Nephron (organoid): ENCODE measurements around the gene ATP9A.

Source experiments
- H3K27ac Mint-ChIP-seq, 3 experiments: 2 replicates each; pipeline ENCODE4 v1.8.0; 2020; ENCODE audit warnings: mixed read lengths in 3 of 3, mild to moderate bottlenecking in 2 of 3, moderate library complexity in 1 of 3
- H3K27me3 Mint-ChIP-seq: 2 replicates; pipeline ENCODE4 v1.8.0; 2021; ENCODE audit warnings: low read depth, mild to moderate bottlenecking, moderate library complexity, mixed read lengths
- H3K36me3 Mint-ChIP-seq: 2 replicates; pipeline ENCODE4 v1.8.0; 2020; ENCODE audit warnings: low read depth, mixed read lengths
- H3K4me1 Mint-ChIP-seq: 2 replicates; pipeline ENCODE4 v1.8.0; 2020; ENCODE audit warnings: mixed read lengths
- H3K4me3 Mint-ChIP-seq, 3 experiments: 2 replicates each; pipeline ENCODE4 v1.8.0; 2020; ENCODE audit warnings: mild to moderate bottlenecking in 3 of 3, mixed read lengths in 3 of 3, moderate library complexity in 2 of 3
- H3K9me3 Mint-ChIP-seq: 2 replicates; pipeline ENCODE4 v1.8.0; 2020; ENCODE audit warnings: mixed read lengths
- TF ChIP-seq, protein P1 (sequence below), 3 experiments: fragments of 200-600 bp; sonication (generic); IDR thresholded peaks; one replicate each; pipeline ENCODE4 v1.5.0; 2021; ENCODE audit warnings: antibody characterized with exemption in 3 of 3; ENCODE audit not compliant: unreplicated experiment in 3 of 3

The ATP9A gene

DNA sequence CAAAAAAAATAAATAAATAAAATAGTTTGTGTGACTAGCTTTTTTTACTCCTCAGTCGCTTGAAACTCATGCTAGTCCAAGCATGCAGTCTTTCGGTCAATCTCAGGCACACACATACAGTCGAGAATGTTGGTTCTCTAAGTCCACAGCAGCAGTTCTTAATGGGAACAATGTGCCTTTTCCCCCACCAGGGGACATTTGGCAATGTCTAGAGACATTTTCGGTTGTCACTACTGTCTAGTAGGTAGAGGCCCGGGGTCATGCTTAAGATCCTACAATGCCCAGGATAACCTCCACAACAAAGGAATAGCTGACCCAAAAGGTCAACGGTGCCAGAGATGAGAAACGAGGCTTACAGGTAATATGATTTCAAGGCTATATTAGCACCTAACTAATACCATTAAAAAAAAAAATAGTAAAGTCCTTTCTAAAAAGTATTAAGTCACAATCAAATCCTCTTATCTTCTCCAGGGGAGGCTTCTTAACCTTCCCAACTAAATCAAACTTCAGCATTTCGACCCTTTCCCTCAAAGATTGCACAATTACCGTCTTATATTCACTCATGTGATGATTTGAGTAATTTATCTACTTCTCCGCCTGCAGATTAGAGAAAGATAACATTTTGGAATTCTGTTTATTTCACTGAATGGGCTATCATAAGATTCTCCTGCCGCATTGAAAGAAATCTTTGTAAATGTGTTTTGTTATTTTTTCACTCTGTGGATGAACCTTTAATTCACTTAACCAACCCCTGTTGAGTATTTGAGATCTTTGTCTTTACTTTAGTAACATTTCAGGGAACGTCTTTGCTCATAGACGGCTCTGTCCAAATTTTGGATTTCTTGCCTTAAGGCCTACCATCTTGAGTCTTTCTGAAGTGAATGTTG lies 42.2 kb upstream of the ATP9A start:
- H3K4me1 Mint-ChIP-seq: no peaks in the 10 kb centered on the region
- H3K27ac Mint-ChIP-seq: no peak overlapping the region
- no peaks in the 10 kb centered on the region for H3K9me3 Mint-ChIP-seq
- H3K27me3 Mint-ChIP-seq: no peaks in the 10 kb centered on the region
- H3K4me3 Mint-ChIP-seq: no peak overlapping the region
- TF ChIP-seq, protein P1, sequence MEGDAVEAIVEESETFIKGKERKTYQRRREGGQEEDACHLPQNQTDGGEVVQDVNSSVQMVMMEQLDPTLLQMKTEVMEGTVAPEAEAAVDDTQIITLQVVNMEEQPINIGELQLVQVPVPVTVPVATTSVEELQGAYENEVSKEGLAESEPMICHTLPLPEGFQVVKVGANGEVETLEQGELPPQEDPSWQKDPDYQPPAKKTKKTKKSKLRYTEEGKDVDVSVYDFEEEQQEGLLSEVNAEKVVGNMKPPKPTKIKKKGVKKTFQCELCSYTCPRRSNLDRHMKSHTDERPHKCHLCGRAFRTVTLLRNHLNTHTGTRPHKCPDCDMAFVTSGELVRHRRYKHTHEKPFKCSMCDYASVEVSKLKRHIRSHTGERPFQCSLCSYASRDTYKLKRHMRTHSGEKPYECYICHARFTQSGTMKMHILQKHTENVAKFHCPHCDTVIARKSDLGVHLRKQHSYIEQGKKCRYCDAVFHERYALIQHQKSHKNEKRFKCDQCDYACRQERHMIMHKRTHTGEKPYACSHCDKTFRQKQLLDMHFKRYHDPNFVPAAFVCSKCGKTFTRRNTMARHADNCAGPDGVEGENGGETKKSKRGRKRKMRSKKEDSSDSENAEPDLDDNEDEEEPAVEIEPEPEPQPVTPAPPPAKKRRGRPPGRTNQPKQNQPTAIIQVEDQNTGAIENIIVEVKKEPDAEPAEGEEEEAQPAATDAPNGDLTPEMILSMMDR (IDR thresholded peaks at IDR 0.05; ENCODE audit: unreplicated experiment in 3 of 3): peak in 1 of 3 experiments; percentile 7
- H3K36me3 Mint-ChIP-seq: no peaks in the 10 kb centered on the region

DNA sequence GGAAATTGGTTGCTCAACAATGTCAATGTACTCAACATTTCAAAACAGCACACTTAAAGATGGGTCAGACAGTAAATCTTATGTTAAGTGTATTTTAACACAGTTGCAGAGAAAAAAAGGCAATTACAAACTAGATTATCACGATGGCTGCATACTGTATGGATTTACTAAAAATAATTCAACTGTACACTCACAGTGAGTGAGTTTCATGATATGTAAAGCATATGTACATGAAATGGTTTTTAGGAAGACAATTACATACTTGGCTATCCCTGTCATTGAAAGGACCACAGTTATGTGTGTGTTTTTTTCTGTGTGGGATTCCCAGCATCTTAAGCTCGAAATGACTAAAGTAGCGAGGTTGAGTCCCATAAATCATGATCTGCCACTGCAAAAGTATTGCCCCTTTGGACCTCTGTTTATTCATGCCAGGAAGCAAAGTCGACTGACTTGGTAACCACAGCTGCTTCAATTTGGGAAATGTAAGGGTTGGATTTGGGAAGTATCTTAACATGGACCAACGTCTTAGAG lies 39.6 kb upstream of the ATP9A start:
- H3K9me3 Mint-ChIP-seq: no peaks in the 10 kb centered on the region
- no peaks in the 10 kb centered on the region for H3K36me3 Mint-ChIP-seq
- no peaks in the 10 kb centered on the region for H3K4me1 Mint-ChIP-seq
- no peak overlapping the region for H3K27ac Mint-ChIP-seq
- peaks cover 11% of the 10 kb centered on the region for H3K27me3 Mint-ChIP-seq
- TF ChIP-seq, protein P1 (IDR thresholded peaks at IDR 0.05; ENCODE audit: unreplicated experiment in 3 of 3): no peak
- H3K4me3 Mint-ChIP-seq: no peak overlapping the region

DNA sequence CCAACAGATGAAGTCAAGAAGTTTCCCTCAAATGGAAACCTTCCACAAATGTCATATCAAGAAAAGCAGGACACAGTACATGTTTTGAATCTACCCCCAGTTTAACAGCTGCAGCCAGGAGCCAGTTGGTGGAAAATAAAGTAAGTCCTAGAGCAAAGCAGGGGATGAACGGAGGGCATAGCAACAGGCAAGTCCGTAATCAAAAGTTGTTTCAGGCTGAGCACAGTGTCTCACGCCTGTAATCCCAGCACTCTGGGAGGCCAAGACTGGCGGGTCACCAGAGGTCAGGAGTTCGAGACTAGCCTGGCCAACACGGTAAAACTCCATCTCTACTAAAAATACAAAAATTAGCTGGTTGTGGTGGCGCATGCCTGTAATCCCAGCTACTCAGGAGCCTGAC lies 36.6 kb upstream of the ATP9A start:
- no peaks in the 10 kb centered on the region for H3K9me3 Mint-ChIP-seq
- peak overlapping the region in 1 of 3 experiments; percentile 58 for H3K27ac Mint-ChIP-seq
- TF ChIP-seq, protein P1 (IDR thresholded peaks at IDR 0.05; ENCODE audit: unreplicated experiment in 3 of 3): no peak
- H3K27me3 Mint-ChIP-seq: peaks cover 38% of the 10 kb centered on the region
- no peak overlapping the region for H3K4me3 Mint-ChIP-seq
- H3K36me3 Mint-ChIP-seq: no peaks in the 10 kb centered on the region
- peaks cover 13% of the 10 kb centered on the region for H3K4me1 Mint-ChIP-seq

DNA sequence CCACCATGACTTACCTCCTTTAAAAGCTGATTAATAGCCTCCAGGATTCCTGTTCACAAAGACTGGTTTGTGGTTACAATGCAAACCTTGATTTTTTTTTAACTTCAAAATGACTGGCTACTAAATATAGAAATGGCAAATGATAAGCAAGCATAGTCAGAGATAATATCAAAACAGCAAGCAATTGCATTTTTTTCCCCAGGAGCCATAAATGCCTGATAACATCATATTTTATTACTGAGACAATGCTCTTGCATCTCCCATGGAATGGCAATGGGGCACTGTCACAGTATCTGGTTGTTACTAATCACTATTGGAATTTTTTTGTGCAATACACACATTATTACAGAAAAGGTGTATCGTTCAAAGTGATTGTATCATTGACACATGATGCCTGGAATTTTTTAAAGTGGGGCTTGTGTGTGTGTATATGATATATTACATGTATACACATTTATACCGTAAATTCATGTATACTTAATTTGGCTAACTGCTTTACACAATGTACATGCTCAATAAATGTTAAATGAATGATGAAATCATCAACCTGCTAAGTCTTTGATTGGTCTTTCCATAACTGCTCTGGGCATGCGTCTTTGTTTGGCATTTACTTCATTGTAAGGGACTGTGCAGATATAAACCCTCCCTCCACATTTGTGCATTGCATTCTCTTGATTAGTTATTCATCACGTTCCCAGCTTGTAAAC lies 35.1 kb upstream of the ATP9A start:
- Mint-ChIP-seq H3K9me3 (no peaks in the 10 kb centered on the region), H3K36me3 (no peaks in the 10 kb centered on the region), H3K4me3 (peak overlapping the region; percentile 83 to 91 (median 86)), H3K27ac (no peak overlapping the region), H3K4me1 (peaks cover 24% of the 10 kb centered on the region), H3K27me3 (peaks cover 53% of the 10 kb centered on the region)
- TF ChIP-seq, protein P1 (IDR thresholded peaks at IDR 0.05; ENCODE audit: unreplicated experiment in 3 of 3): no peak

DNA sequence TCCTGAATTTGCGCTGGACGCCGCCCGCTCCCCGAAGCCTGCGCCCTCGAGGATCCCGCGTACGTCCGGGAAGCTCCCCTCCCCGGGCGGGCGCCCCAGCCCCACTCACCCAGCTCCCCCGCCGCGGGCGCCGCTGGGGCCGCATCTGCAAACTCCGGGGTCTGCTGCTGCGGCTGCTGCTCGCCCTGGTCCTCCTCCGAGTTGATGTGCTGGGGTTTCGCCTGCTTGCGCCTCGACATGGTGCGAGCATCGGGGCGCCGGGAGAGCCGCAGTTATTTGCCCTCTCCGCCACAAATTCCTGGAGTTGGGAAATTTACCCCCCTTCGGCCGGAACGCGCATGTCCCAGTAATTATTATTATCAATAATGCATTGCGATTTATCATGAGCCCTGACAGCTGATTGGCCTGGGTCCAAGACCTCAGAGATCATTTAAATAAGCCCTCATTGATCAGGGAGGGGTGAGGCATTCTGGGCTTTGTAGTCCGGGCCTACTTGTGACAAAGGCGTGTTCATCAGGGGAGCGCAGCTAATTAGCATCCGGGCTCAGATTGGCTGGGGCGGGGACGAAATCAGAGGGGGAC lies 34.1 kb upstream of the ATP9A start, which contains the start of gene SALL4:
Gene SALL4, minus strand, starts transcription at position 352 of the 582 bp plus-strand sequence. Its CDS starts 113 bp downstream, at position 239.
- peaks cover 62% of the 10 kb centered on the region for H3K27me3 Mint-ChIP-seq
- H3K27ac Mint-ChIP-seq: peak within 1 kb of the TSS in 2 of 3 experiments; percentile 20 to 87
- TF ChIP-seq, protein P1 (IDR thresholded peaks at IDR 0.05; ENCODE audit: unreplicated experiment in 3 of 3): no peak
- no peaks in the 10 kb centered on the region for H3K36me3 Mint-ChIP-seq
- H3K9me3 Mint-ChIP-seq: no peaks in the 10 kb centered on the region
- peaks cover 32% of the 10 kb centered on the region for H3K4me1 Mint-ChIP-seq
- H3K4me3 Mint-ChIP-seq: peak within 1 kb of the TSS; percentile 88 to 91 (median 90)
